Keratinocyte (primary cell): Measurements from ENCODE around the gene TTLL5.

Experiments
- EZH2 ChIP-seq: IDR thresholded peaks from one replicate; pipeline ENCODE4 v1.6.1; 2012; ENCODE audit warnings: inconsistent platforms, mild to moderate bottlenecking, low read length, moderate library complexity
- TF ChIP-seq, protein P1 (sequence below), 3 experiments: IDR thresholded peaks in 1 of 3; conservative IDR thresholded peaks in 1 of 3; optimal IDR thresholded peaks in 1 of 3; 2 replicates in 2 of 3; 3 replicates in 1 of 3; pipeline versions ENCODE3 to v1.5.1; 2011; ENCODE audit warnings: low read length in 3 of 3, mild to moderate bottlenecking in 3 of 3, moderate library complexity in 2 of 3, control low read depth in 1 of 3, inconsistent platforms in 1 of 3; ENCODE audit not compliant: insufficient read depth in 2 of 3; ENCODE audit errors: extremely low read depth in 1 of 3

- TF ChIP-seq, protein P1, sequence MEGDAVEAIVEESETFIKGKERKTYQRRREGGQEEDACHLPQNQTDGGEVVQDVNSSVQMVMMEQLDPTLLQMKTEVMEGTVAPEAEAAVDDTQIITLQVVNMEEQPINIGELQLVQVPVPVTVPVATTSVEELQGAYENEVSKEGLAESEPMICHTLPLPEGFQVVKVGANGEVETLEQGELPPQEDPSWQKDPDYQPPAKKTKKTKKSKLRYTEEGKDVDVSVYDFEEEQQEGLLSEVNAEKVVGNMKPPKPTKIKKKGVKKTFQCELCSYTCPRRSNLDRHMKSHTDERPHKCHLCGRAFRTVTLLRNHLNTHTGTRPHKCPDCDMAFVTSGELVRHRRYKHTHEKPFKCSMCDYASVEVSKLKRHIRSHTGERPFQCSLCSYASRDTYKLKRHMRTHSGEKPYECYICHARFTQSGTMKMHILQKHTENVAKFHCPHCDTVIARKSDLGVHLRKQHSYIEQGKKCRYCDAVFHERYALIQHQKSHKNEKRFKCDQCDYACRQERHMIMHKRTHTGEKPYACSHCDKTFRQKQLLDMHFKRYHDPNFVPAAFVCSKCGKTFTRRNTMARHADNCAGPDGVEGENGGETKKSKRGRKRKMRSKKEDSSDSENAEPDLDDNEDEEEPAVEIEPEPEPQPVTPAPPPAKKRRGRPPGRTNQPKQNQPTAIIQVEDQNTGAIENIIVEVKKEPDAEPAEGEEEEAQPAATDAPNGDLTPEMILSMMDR (optimal IDR thresholded peaks at IDR 0.05 in 1 of 3, IDR thresholded peaks at IDR 0.05 in 1 of 3, conservative IDR thresholded peaks at IDR 0.05 in 1 of 3; ENCODE audit: extremely low read depth in 1 of 3, insufficient read depth in 2 of 3, low read length in 3 of 3): no peak
- no peak for TF ChIP-seq EZH2
Measured at GRCh38 chr14:75804570-75805275, 143.7 kb downstream of the TTLL5 start.
